HepG2 (cell line): ENCODE measurements around the gene ARHGAP26. TPM values are rescaled to one million over a fixed set of nuclear protein-coding genes. Genes with fewer than 3 reads are reported as not detected.

Experiments used
- MEIS2 ChIP-seq: sonication (generic); formaldehyde crosslinking; IDR thresholded peaks from 2 replicates; pipeline ENCODE4 v1.9.0; 2021; ENCODE audit warnings: mild to moderate bottlenecking, missing genetic modification reagents
- STAG1 ChIP-seq: sonication (generic); formaldehyde crosslinking; IDR thresholded peaks from 2 replicates; pipeline ENCODE4 v1.4.0; 2020; ENCODE audit warnings: missing genetic modification reagents
- ZNF121 ChIP-seq: sonication (generic); formaldehyde crosslinking; IDR thresholded peaks from 2 replicates; pipeline ENCODE4 v1.5.0; 2020; ENCODE audit warnings: mild to moderate bottlenecking, missing genetic modification reagents
- ZNF513 ChIP-seq: sonication (generic); formaldehyde crosslinking; conservative IDR thresholded peaks from 2 replicates; pipeline ENCODE4 v1.5.0; 2020; ENCODE audit warnings: missing genetic modification reagents
- ZNF564 ChIP-seq: sonication (generic); formaldehyde crosslinking; IDR thresholded peaks from 2 replicates; pipeline ENCODE4 v1.8.1; 2023; ENCODE audit warnings: mild to moderate bottlenecking, missing genetic modification reagents
- ZNF598 ChIP-seq: sonication (generic); formaldehyde crosslinking; IDR thresholded peaks from 2 replicates; pipeline ENCODE4 v1.5.1; 2020; ENCODE audit warnings: mild to moderate bottlenecking, missing genetic modification reagents, borderline replicate concordance
- polyA plus RNA-seq, 8 experiments: library from polyadenylated mRNA; depleted of rRNA in 3 of 8; stranded (reverse) in 7 of 8; unstranded in 1 of 8; fragments of >200 nt; fragmentation: Illumina TruSeq in 4 of 8; extraction: Trizol in 4 of 8; gene quantifications; 2 replicates each; pipeline versions ENCODE4 v1.2.1 to v1.2.3, GENCODE V29; 2011 to 2016; ENCODE audit warnings: low read depth in 4 of 8, missing spikeins in 1 of 8, mixed read lengths in 1 of 8; ENCODE audit not compliant: insufficient read depth in 1 of 8
- total RNA-seq, 5 experiments: library from RNA; depleted of rRNA; stranded (reverse); fragments of >200 nt; fragmentation: Illumina TruSeq; extraction: Trizol; gene quantifications; 2 replicates each; pipeline ENCODE4 v1.2.3, GENCODE V29; 2016; ENCODE audit warnings: low read depth in 1 of 5
- TF ChIP-seq, protein P1 (sequence below): sonication (generic); formaldehyde crosslinking; IDR thresholded peaks from 2 replicates; pipeline ENCODE4 v1.5.0; 2020; ENCODE audit warnings: mild to moderate bottlenecking, missing genetic modification reagents, borderline replicate concordance

The ARHGAP26 gene
- total and polyA plus RNA-seq, 2 of the 13 experiments (the other 11 are each of a cell fraction or from before 2014, with no cell fraction given) = 9.6 to 18.2 TPM

DNA sequence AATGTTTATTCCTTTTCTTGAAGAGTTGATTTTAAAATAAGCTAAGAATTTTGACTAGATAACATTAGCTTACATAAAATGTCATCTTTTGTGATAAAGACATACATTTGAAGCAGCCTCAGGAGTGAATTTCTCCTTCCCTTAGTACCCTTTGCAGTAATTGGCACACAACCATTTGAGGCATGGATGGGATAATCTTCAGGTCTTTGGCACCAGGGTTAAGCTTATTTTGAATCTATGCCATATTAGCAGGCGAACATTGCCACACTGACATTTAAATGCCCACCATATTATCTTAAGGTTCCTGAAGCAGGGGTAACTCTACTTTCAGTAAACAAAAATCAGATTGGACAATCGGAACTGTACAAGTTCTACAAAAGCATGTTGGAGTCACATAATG, 507.4 kb downstream of the ARHGAP26 start (continued):
- no peak for TF ChIP-seq ZNF513 (CRISPR knock-in tag)
- no peak for TF ChIP-seq MEIS2 (CRISPR knock-in tag)
- no peak for TF ChIP-seq ZNF598
- TF ChIP-seq, protein P1, sequence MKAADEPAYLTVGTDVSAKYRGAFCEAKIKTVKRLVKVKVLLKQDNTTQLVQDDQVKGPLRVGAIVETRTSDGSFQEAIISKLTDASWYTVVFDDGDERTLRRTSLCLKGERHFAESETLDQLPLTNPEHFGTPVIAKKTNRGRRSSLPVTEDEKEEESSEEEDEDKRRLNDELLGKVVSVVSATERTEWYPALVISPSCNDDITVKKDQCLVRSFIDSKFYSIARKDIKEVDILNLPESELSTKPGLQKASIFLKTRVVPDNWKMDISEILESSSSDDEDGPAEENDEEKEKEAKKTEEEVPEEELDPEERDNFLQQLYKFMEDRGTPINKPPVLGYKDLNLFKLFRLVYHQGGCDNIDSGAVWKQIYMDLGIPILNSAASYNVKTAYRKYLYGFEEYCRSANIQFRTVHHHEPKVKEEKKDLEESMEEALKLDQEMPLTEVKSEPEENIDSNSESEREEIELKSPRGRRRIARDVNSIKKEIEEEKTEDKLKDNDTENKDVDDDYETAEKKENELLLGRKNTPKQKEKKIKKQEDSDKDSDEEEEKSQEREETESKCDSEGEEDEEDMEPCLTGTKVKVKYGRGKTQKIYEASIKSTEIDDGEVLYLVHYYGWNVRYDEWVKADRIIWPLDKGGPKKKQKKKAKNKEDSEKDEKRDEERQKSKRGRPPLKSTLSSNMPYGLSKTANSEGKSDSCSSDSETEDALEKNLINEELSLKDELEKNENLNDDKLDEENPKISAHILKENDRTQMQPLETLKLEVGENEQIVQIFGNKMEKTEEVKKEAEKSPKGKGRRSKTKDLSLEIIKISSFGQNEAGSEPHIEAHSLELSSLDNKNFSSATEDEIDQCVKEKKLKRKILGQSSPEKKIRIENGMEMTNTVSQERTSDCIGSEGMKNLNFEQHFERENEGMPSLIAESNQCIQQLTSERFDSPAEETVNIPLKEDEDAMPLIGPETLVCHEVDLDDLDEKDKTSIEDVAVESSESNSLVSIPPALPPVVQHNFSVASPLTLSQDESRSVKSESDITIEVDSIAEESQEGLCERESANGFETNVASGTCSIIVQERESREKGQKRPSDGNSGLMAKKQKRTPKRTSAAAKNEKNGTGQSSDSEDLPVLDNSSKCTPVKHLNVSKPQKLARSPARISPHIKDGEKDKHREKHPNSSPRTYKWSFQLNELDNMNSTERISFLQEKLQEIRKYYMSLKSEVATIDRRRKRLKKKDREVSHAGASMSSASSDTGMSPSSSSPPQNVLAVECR = no peak
- TF ChIP-seq ZNF564 (CRISPR knock-in tag) = no peak
- no peak for TF ChIP-seq STAG1 (CRISPR knock-in tag)
- TF ChIP-seq ZNF121 = no peak

Other genes with a start within 250 kb of the ARHGAP26 start
- gene FGF1, start 84.3 kb upstream of the ARHGAP26 start, total RNA-seq (2016; rRNA removed; fragmentation: Illumina TruSeq; extraction: Trizol) = not detected in 2 replicates
- gene FGF1, start 84.3 kb upstream of the ARHGAP26 start, polyA plus RNA-seq (2011; rRNA removed) = not detected in 2 replicates